NCI-H146 (cell line): ENCODE data around the gene UGT1A8.

Experiments used
- DNase-seq: peaks from one replicate; lab custom pipeline; 2025; lab: John Stamatoyannopoulos, UW

Gene UGT1A8

GRCh38 chr2:233801357-233802131, 184.1 kb downstream of the UGT1A8 start:
- DNase-seq = no peak

- DNase-seq = no peak
Measured at GRCh38 chr2:233802132-233802815, 184.8 kb downstream of the UGT1A8 start.

- DNase-seq = no peak
Measured at GRCh38 chr2:233803292-233803911, 186.0 kb downstream of the UGT1A8 start.

GRCh38 chr2:233803994-233804393, 186.6 kb downstream of the UGT1A8 start:
- no peak for DNase-seq

- DNase-seq = no peak
Measured at GRCh38 chr2:233807215-233807865, 189.9 kb downstream of the UGT1A8 start.

- no peak for DNase-seq
Measured at GRCh38 chr2:233807966-233808935, 190.8 kb downstream of the UGT1A8 start.

- no peak for DNase-seq
Measured at GRCh38 chr2:233810385-233810784, 193.0 kb downstream of the UGT1A8 start.

GRCh38 chr2:233811087-233811486, 193.7 kb downstream of the UGT1A8 start:
- DNase-seq = no peak

- no peak for DNase-seq
Measured at GRCh38 chr2:233811732-233812131, 194.3 kb downstream of the UGT1A8 start.

- DNase-seq = no peak
Measured at GRCh38 chr2:233813236-233814055, 196.0 kb downstream of the UGT1A8 start.

GRCh38 chr2:233814056-233814835, 196.8 kb downstream of the UGT1A8 start:
- DNase-seq = no peak

- DNase-seq = no peak
Measured at GRCh38 chr2:233815861-233816260, 198.4 kb downstream of the UGT1A8 start.

- DNase-seq = no peak
Measured at GRCh38 chr2:233816334-233816733, 198.9 kb downstream of the UGT1A8 start.

- DNase-seq = no peak
Measured at GRCh38 chr2:233816771-233817170, 199.3 kb downstream of the UGT1A8 start.

- DNase-seq = no peak
Measured at GRCh38 chr2:233817361-233817911, 200.0 kb downstream of the UGT1A8 start.

GRCh38 chr2:233817995-233818638, 200.7 kb downstream of the UGT1A8 start:
- DNase-seq = no peak

GRCh38 chr2:233818639-233819621, 201.5 kb downstream of the UGT1A8 start:
- no peak for DNase-seq
